Lower leg skin (tissue), 3 donors: ENCODE results near the gene SVEP1.

Experiments
- POLR2A ChIP-seq, 2 donors: fragments of 450-650 bp; IDR thresholded peaks; one replicate each; pipeline ENCODE4 v1.6.1; 2016 to 2017; ENCODE audit warnings: antibody characterized with exemption in 2 of 2, mild to moderate bottlenecking in 1 of 2, moderate library complexity in 1 of 2
- TF ChIP-seq, protein P1 (sequence below), 3 donors: fragments of 450-650 bp; IDR thresholded peaks; one replicate each; pipeline ENCODE4 v1.5.1; 2016; ENCODE audit warnings: antibody characterized with exemption in 3 of 3, mild to moderate bottlenecking in 3 of 3, moderate library complexity in 2 of 3

DNA sequence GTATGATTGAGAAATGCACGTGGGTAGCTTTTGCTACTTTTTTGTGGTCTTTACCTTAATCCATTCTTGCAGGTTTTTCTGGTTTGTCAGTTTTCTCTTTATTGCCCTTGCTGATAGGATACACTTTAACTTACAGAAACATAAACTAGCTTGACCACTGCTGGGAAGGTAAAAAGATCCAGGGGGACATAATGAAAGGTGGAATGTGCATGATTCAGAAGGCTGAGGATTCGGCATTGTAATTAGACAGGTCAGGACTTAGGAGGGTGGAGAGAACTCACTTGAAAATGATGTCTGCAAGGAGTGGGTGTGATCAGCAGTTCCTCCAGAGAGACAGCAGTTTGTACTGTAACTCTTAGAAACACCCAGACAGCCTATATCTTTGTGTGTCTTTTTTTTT is 222.0 kb downstream of the SVEP1 start:
- TF ChIP-seq, protein P1, sequence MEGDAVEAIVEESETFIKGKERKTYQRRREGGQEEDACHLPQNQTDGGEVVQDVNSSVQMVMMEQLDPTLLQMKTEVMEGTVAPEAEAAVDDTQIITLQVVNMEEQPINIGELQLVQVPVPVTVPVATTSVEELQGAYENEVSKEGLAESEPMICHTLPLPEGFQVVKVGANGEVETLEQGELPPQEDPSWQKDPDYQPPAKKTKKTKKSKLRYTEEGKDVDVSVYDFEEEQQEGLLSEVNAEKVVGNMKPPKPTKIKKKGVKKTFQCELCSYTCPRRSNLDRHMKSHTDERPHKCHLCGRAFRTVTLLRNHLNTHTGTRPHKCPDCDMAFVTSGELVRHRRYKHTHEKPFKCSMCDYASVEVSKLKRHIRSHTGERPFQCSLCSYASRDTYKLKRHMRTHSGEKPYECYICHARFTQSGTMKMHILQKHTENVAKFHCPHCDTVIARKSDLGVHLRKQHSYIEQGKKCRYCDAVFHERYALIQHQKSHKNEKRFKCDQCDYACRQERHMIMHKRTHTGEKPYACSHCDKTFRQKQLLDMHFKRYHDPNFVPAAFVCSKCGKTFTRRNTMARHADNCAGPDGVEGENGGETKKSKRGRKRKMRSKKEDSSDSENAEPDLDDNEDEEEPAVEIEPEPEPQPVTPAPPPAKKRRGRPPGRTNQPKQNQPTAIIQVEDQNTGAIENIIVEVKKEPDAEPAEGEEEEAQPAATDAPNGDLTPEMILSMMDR (IDR thresholded peaks at IDR 0.05) = no peak
- TF ChIP-seq POLR2A (IDR thresholded peaks at IDR 0.05) = no peak
